Stimulated activated CD8-positive, alpha-beta memory T cell treated with anti-CD3 and anti-CD28 coated beads, Interleukin-4, amount 100 ng/mL, for 4 hours (primary cell): Measurements from ENCODE around the gene SHB.
"Not testable (repeated sequence)": the region's sequence is repeated elsewhere in the genome, so short reads cannot be mapped to it uniquely, and the experiment has no call there.

Experiments
- DNase-seq, 2 donors: peaks; one replicate each; pipeline ENCODE4 v3.0.0-alpha.2; 2020; ENCODE audit warnings: low read depth in 2 of 2, low spot score in 1 of 2

The SHB gene

DNA sequence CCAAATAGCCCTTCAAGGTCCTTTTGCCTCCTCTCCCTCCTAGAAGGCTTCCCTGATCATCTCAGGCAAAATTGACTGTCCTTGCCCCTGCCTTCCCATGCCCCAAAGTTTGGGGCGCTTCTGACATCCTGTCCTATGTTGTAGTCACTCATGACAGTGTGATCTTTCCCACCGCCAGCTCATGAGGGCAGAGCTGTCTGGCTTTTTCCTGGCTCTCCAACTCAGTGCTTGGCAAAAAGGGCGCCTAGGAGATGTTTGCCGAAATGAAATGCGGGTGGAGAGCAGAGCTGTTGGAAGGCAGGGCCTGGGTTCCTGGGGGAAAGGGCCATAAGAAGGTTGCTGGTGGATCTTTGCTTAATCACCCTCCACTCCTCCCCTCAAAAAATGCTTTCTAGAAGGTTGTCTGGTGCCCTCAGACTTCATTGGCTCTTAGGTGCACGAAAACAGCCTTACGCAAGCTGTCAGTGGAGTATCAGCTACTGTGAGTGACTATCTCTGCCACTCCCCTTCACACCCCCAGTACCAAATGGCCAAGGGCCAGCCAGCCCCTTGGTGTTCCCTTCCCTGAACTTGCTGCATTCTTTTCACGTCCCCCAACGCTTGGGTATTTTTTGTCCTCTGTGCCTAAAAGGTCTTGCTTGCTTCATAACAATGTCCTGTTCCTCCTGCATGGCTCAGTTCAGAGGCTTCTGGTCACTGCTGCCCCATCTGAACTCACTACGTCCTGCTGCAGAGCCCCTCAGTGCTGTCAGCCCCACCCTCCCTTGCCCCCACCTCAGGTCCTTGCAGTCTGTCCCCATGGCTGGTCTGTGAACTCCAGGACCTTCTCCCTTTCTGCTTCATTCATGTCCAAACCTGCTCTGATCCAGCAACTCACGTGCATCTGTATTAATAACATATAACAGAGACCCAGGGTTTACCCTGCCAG, 162.5 kb downstream of the SHB start:
- no peak for DNase-seq

DNA sequence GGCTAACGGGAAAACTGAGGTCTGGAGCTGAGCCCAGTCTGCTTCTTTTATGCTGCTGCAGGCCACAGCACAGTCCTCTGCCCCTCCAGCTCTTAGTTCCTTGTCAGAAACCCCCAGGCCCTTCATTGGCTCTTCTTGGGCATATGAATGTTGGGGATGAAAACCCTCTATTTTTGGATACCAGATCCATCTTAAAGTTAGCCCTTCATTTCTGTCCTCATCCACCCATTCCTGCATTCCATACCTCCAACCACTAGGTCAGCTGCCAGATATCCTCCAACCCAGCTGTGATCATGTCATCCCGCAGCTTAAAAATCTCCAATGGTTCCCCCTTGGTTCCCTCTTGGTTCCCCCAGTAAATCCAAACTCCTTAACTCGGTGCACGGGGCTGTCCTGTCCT, 163.3 kb downstream of the SHB start:
- no peak for DNase-seq

DNA sequence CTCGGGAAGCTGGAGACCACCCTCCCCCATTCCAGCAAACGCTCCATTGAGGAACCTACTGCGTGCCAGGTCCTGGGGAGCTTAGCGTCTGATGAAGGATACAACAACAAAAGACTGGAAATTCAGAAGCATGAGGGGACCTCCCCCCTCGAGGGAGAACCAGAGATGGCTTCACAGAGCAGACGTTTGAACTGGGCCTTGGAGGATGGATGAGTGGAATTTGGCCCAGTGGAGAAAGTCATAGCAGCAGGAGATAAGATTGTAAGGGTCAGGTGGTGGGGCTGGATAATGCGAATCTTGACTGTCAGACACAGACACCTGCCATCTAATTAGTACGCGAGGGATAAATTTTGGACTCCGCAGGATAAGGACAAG, 163.9 kb downstream of the SHB start:
- no peak for DNase-seq

DNA sequence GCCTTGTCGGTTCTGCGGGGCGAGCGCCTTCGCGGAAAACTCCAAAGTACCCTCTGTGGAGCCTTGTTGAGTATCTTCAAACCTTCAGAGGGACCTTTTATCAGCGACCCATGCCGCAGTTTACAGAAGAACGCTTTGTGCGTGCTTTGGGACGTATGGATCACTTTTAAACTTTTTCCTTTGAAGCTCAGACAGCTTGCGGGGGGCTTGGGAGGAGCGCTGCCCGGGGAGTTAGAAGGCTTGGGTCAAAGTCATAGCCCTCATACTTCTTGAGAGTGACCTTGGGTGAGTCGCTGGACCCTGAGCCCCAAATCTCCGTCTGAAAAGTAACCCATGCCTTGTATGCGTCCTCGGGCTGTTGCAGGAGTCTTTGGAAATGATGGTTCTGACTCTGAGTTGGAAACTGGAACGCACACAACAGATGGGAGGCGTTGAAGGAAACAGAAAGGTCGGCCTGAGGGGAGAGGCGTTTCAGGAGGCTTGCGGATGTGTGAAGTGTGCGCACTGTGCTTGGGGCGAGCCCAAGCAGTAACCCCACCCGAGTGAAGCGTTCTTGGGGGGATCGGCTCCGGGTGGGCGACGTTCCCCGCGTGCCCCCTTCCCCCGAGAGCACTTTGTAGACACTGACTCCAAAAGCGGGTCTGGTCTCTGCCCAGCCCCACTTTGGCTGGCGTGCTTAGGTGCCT, 164.4 kb downstream of the SHB start:
- no peak for DNase-seq

DNA sequence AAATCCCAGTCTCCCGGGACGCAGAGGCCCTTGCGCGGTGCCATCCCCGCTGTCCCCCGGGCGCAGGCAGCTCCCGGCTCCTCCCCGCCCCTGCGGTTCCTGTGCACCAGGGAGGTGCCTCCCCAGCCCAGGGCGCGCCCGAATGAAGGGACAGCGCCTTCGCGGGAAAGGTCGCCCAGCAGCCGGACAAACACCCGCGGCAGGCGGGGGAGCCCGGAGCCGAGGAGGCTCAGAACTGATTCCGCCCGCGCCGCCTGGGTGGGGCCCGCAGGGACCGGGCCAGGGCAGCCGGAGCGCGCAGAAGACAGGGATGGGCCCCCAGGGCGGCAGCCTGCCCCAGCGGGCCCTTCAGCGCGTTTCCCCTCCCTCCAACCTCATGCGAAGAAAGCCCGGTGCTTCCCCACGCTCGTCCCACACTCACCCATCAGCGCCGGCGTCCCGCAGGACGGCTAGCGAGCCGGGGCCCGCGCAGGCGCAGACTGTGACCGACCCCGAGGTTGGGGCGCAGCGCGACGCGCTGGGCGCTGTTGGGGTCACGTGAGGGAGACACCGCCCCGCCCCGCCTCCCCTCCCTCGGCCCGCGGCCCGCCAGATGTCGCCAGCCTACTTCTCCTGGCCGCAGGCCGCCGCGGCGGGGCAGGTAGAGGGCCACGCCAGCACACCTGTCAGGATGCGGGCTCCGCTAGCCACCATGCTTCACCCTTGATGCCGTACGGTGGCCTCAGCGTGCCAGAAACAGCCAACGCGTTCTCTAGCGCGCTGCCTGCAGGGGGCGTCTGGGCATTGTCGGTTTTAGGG, 165.2 kb downstream of the SHB start, which contains the start of gene SLC25A51:
TSS of gene SLC25A51 (minus strand) at position 481 of the 798 bp plus-strand sequence. CDS start 15,577 bp downstream, outside the sequence.
- peak; percentile 86 to 95 for DNase-seq

DNA sequence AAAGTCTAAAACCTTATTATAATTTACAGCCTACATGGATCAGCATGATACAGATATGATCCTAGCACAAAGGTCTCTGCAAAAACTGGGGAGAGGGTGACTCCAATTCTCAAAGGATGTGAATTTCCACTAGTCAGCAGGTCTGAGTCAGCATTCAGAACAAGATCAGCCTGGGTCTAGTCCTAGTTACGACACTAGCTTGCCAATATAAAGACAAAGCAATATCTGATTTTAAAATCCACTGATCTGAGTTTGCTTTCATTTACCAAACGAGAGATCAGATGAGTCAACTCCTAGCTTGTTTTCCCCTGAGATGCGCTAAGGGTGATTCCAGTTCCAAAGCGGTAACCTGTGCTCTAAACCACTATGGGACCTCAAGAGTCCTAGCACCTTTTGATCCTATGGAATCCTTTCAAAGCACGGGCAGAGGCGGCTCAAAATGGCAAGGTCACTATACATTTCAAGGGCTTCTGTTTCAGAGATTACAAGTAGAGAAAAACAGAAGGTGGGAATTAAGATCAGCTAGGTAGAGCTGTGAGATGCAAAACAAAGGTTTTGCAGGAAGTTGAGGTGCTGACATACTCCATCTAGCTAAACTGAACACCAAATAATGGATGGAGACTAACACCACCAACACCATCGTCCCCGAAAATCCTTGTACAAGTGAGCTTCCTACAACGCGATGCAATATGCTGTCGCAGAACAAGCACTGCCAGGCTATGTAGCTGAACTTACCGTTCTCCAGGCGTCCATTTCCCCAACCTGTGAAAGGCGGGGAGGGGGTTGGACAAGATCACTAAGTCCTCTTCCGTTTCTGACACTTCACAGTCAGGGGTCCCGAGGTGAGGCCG, 166.0 kb downstream of the SHB start:
- no peak for DNase-seq

DNA sequence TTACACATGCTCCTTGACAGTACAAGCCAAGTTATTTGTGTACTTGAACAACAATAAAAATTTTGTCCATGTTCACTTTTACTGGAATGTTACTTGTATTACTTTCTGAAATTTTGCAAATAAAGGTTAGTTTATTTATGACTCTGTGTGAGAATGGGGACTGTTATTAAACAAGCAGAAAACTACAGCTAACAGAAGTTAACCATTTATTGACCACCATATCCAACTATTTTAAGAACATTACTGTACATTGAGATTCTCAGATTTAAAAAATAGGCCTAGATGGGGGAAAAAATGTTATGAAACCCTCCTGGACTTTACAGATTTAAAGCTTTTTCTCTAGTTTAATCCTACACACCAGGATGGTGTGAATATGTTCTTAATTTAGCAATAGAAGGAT, 166.9 kb downstream of the SHB start:
- no peak for DNase-seq

DNA sequence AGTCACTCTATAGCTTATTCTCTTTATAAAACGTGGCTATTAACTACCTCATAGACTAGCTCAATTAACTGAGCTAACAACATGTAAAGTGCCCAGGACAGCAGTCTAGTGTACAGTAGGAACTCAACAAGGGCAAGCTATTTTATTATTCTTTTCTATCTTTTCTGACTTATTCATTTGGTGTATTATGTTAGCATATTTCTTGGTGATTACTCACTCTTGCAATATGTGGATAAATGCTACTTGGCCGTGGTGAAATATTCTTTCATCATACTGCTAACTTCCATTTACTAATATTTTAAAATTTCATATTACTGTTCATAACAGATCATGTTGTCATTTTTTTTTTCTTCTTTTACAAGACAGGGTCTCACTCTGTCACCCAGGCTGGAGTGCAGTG, 170.0 kb downstream of the SHB start:
- no peak for DNase-seq

DNA sequence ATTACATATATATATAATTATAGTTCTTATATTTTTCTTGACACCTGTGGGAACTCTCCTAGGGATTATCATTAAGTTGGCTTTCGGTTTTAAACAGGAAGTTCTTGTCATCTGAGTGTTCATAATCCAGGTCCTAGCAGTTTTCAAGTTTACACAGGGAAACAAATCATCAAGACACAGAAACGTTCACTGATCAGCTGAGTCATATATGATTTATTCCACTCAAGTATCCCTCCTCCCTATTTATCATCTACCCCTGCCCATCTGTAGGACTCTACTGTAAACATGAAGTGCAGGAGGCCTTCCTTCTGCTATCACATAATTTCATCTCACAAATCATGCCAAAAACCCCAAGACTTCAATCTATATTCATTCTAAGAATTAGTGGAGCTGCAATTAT, 171.4 kb downstream of the SHB start:
- no peak for DNase-seq

DNA sequence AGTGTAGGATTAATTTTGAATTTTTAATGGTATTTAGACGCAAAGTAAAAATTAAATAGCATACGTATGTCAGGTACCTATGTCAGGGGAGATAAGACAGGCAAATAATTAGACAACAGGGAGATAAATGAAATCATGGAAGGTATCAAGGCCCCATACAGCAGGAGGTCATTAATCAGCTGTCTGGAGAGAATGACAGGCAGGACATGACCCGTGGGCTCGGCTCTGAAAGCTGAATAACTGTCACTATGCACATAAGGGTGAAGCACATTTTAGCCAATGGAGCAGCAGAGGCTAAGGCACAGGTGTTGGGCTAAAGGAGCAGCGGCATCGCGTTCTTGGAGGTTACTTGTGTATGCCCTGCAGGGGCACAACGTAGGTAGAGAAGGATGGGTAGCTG, 177.0 kb downstream of the SHB start:
- no peak for DNase-seq

DNA sequence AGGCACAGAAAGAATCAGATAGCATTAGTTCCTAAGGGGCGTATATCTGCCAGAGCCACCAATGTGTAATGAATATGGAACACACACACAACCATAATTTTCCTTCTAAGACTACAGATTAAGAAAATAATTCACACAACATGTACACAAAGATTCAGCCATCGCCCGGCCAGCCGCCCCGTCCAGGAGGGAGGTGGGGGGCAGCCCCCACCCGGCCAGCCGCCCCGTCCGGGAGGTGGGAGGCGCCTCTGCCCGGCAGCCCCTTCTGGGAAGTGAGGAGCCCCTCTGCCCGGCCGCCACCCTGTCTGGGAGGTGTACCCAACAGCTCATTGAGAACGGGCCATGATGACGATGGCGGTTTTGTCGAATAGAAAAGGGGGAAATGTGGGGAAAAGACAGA, 178.0 kb downstream of the SHB start:
- DNase-seq = not testable (repeated sequence)

DNA sequence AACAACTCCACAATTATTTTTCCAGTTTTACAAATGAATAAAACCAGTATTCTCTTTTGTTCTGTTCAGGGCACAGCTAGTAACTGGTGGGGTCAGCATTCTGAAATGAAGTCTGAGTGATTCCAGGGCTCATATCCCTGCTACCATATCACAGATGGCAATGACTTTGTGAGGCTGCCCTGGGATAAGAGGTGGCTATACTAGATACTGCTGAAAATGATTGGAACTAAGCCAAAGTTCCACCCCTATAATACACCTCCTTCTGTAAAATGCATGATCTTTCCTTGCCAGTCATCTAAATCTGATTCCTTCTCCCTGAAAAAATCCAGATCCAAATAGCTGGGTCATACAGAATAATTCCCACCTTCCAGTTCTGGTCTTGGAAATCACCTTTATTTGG, 179.5 kb downstream of the SHB start:
- DNase-seq = no peak

DNA sequence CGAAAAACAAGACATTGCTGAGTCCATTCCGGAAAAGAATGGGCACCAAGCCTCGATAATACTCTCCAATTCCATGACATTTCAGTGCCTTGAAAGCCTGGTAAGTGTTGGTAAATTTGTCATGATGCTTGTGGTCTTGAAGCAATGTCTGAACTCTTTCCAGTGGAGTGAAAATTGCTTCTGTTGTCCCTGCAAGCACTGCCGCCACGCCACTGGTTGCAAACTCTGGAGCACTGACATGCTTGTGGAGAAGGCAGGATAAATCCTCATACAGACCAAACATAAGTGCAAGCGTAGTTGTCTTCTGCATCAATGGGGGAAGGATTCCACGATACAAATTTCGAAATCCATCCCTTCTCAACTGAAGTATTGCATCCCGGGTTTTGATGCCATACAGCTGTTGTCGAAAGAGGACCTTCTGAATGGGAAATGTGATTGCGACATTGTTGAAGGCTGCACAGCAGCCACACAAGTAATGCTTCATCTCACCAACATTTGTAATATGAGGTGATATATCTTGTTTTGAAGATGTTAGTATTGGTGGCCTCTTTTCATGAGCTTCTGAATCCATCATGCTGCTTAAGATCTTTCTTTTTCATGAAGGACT, 180.9 kb downstream of the SHB start:
- not testable (repeated sequence) for DNase-seq

DNA sequence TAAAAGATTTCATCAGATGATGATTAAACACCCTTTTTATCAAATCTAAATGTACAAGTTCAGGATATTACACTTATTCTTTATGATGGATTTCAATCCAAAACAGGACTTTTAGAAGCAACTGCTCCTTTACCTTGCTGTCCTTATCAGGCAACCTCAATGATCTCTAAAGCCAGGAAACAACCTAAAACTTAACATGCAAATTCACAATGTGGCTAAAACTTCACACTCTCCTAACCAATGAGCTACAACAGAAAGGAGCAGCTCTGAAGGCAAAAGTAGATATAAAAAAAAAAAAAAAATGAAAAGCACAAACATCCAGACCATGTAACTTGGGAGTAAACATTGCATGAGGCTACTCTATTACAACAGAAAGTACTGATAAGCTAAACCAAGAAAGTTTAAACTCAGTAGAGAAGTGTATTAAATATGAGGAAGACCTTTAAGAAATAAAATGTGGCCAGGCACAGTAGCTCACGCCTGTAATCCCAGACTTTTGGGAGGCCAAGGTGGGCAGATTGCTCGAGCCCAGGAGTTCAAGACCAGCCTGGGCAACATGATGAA, 188.0 kb downstream of the SHB start:
- DNase-seq = no peak

DNA sequence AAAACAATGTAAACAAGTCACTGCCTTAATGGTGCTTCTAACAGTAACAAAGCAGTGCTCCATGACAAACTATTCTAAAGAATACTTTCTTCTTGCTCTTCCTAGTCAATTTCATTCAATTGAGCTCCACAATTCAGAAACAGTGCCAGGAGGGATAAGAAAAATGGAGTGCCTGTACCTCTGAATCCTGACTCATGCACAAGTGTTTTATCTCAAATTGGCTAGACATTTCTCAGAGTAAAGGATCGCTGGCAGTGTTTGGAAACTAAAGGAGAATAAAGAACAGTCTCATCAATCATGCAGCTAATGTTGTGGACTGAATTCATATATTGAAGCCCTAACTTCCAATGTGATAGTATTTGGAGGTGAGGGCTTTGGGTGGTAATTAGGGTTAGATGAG, 192.7 kb downstream of the SHB start:
- DNase-seq = no peak

DNA sequence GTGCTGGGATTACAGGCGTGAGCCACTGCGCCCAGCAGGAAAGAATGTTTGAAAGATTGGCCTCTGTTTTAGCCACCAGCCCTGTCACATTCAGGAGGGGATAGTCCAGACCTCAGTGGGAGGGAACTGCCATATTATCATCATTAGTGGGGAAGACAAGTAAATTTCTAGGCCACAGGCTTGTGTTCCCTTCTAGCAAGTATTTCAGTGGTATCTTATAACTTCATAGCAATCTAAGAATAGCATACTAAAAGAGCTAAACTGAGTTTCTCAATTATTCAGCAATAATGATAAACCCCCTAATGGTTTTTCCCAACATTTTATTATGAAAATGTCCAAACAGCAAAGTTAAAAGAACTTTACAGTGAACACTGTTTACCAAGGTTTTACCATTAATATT, 195.1 kb downstream of the SHB start:
- DNase-seq = no peak

DNA sequence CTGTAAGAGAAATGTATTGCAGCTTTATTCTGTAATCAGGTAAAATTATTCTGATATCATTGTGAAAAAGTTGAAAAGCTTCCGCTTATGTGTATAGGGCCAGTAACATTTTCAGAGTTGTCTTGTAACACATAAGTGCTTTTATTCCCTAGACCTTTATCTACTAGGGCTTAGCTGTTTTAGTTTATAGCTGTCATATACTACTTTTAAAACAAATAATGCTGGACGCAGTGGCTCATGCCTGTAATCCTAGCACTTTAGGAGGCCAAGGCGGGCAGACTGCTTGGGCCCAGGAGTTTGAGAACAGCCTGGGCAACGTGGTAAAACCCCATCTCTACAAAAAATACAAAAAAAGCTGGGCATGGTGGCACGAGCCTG, 198.2 kb downstream of the SHB start:
- DNase-seq = no peak

DNA sequence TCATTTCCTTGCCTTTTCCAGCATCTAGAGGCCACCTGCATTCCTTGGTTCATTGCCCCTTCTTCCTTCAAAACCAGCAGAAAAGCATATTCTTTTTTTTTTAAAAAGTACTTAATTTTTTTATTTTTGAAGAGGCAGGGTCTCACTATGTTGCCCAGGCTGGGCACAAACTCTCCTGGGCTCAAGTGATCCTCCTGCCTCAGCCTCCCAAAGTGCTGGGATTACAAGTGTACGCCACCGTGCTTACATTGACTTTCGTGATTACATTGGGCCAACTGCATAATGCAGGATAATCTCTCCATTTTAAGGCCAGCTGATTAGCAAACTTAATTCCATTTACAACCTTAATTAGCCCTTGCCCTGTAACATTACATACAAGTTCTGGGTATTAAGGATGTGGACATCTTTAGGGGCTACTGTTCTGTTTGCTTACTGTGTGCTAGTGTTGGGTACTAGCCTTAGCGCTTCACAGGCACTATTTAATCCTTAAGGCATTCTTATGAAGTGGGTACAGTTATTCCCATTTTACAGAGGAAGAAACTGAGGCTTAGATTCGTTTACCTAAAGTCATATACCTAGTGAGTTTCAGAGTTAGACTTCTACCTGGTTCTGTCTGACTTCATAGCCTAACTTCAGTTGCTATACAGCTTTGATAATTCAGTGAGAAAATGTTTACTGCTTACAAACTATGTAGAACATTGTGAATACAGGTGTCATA, 198.8 kb downstream of the SHB start:
- no peak for DNase-seq
